DMS114 treated with DMSO at 0.1 percent for 48 hours (cell line): Measurements from ENCODE around the gene DOK7.

Experiments
- DNase-seq: peaks from one replicate; lab custom pipeline; 2025; ENCODE audit not compliant: unreplicated experiment; lab: John Stamatoyannopoulos, UW

Gene DOK7

DNA sequence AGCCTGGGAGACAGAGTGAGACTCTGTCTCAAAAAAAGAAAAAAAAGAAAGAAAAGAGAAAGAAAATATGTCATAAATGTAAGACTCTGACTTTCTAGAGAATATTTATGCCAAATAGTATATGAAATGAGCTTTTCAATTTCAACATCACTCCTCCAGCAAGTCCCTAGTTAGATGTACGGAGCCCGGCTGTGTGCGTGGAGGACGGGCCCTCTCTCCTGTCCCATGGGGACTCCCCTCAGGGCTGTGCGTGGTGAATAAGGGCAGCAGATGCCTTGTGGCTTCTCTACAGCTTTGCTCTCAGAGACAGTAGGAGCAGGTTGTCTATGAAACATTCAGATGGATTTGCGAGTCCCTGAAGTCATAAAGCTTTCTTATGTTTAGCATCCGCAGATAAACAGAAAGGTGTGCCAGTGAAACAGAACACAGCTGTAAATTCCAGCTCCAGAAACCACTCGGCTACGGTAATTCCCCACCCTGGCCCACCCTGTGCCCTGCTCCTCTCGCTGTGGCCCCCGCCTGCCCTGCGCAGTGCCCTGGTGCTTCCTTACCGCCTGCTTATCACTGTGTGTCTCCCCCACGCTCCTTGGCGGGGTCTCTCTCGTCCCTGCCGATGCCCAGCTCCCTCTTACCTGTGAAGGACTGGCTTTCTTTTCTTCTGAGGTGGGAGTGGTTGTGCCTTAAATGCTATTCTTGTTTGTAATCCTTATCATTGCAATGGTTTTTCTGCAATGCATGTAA, 35.2 kb upstream of the DOK7 start:
- DNase-seq: no peak

DNA sequence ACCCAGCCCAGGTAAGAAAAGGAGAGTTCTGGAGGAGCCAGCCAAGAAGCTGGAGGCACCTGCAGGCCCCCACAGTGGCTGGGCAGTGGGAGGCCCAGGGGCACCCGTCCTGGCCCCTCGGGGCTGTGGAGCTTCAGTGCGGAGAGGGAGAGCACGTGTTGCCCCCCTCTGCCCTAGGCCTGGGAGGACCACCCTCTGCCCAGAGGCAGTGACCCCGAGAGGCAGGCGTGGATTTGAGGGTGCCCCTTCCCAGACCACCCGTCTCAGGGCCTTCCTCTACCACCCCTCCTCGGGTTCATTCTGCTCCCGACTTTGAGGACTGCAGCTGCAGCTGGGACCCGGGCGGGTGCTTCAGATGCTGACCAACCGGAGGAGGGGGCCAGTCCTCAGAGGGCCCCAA, 33.5 kb upstream of the DOK7 start:
- DNase-seq: no peak

DNA sequence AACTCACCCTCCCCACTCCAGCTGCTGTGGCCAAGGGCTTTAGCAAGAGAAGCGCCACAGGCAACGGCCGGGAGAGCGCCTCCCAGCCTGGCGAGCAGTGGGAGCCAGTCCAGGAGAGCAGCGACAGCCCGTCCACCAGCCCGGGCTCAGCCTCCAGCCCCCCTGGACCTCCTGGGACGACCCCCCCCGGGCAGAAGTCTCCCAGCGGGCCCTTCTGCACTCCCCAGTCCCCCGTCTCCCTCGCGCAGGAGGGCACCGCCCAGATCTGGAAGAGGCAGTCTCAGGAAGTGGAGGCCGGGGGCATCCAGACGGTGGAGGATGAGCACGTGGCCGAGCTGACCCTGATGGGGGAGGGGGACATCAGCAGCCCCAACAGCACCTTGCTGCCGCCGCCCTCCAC, 32.6 kb upstream of the DOK7 start:
- DNase-seq: no peak

DNA sequence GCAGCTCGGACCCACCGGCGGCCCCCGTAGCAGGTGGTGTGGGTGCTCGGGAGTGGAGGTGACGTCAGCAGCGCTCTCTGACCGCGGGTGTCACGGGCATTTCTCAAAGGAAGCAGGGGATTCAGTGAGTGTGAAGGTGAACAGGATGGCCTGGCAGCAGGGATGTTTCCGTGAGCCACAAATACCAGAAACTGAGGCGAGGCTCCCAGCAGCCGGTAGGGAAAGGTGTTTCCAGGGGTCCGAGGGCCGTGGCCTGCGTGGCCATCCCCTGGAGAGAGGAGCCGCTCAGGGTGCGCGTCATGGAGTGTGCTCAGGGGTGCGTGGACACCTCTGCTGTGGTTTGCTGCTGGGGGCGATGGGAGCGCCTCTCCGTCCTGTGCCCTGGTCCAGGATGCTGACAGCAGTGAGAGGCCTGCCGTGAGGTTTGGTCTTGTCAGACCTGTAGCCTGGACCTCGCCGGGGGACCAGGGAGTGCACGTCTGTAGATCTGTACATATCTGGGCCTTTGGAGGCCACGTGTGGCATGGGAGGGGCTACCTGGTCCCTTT, 31.6 kb upstream of the DOK7 start:
- DNase-seq: no peak

DNA sequence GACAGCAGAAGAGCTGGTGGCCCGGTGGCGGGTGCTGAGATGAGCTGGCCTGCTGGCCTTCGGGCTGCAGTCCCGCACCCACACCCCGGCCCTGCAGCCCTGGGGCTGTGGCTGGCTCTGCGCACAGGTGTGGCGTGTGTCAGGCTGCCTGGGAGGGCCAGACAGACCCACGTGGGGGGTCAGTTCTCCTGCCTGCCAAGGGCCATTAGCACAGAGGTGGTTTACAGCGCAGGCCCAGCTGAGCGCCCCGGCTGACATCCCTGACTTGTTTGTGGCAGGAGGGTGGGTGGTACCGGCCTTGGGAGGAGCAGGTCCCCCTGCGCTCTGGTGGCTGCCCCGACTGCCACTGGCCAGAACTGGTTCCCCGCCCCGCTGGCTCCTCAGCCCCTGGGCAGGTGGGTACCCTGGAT, 30.7 kb upstream of the DOK7 start:
- DNase-seq: no peak

DNA sequence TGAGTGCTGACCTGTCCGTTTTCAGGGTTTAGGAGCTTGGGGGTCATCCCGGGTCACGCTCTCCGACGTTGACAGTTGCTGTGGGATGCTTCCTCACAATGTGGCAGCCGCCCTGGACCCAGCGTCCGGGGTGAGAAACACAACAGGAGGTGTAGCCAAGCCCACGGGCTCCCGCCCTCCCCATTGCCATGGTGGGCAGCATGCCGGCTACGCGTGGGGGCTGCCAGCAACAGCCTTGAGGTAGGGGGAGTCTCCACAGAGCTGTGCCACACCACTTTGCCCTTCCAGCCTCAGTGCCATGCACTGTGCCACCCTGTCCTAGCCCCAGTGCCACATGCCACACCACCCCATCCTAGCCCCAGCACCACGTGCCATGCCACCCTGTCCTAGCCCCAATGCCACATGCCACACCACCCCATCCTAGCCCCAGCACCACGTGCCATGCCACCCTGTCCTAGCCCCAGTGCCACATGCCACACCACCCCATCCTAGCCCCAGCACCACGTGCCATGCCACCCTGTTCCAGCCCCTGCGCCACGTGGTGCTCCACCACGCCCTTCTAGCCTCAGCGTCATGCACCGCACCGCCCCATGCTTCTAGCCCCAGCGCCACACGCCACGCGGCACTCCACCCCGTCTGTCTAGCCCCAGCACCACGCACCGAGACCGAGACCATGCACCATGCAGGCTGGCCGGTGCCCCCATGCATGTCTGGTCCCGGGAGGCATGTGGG, 29.8 kb upstream of the DOK7 start:
- DNase-seq: no peak

DNA sequence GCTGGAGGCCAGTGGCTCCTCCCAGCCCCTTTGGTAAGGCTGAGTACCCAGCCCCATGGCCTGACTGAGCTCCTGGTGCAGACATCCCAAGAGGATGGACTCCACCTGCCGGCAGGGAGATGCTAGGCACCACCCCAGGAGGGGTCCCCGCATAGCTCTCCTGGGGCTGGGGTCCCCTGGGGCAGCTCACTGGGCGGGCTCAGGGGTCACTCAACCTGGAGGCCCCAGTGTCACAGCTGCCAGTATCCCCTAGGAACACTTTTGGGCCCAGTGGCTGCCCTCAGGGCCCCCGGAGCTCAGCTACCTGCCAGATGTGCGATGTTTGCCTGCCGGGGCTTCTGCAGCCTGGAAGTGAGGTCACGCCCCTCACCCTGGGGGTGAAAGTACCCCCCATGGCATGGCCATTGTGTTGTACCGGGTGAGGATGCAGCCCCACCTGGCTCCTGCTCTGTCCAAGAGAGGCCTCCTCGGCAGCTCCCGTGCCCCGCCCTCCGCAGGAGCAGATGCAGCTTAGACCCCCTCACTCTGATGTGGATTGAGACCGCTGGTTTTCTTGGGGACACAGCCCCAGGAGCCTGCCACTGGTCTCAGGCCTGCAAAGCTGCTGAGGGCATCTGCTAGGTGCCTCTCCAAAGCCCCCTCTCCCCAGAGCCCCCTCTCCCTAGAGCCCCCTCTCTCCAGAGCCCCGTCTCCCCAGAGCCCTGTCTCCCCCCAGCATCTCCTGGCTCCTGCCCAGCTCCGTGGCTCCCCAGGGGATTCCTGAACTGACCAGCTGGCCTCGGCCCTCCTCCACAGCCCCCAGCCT, 28.0 kb upstream of the DOK7 start:
- no peak for DNase-seq

DNA sequence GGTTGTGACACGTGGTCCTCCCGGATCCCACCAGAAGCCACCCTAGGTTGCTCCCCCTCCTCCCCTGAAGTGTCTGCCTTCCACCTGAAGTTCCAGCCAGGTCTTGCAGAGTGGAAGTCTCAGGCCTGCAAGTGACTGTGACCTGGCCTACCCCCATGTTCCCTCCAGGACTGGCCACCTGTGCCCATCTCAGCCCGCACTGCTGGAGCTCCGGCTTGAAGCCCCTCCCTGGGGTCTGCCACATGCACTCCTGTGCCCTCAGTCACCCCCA, 27.5 kb upstream of the DOK7 start:
- no peak for DNase-seq

DNA sequence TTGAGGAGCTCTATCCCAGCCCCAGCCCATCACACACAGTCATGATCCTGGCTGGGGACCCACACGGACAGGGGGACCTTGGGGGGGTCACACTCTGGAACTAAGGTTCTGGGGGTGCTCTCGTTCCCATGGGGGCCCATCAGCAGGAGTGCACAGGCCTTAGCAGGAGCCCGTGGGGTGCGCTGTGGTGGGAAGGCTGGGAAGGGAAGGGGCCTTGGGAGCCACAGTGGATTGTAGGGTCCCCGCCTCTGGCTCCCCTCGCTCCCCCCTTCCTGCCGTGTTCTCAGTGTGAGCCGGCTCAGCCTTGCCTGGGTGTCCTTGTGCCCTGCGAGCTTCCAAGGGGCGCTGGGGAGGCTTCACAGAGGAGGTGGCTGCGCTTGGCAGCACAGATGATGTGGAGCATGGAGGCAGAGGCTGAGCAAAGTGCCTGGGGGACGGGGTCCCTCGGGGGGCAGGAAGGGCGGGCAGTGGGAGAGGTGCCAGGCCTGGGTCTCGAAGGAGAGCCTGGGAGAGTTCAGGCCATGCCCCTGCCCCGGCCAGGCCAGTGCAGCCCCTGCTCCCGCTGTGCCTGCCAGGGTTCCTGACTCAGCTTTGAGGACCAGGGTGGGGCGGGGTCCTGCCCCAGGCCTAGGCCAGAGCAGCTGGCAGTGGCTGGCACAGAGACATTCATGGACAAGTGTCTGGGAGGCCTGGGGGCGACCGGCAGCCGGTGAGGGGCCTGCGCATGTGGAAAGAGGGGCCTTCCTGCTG, 26.9 kb upstream of the DOK7 start:
- no peak for DNase-seq

DNA sequence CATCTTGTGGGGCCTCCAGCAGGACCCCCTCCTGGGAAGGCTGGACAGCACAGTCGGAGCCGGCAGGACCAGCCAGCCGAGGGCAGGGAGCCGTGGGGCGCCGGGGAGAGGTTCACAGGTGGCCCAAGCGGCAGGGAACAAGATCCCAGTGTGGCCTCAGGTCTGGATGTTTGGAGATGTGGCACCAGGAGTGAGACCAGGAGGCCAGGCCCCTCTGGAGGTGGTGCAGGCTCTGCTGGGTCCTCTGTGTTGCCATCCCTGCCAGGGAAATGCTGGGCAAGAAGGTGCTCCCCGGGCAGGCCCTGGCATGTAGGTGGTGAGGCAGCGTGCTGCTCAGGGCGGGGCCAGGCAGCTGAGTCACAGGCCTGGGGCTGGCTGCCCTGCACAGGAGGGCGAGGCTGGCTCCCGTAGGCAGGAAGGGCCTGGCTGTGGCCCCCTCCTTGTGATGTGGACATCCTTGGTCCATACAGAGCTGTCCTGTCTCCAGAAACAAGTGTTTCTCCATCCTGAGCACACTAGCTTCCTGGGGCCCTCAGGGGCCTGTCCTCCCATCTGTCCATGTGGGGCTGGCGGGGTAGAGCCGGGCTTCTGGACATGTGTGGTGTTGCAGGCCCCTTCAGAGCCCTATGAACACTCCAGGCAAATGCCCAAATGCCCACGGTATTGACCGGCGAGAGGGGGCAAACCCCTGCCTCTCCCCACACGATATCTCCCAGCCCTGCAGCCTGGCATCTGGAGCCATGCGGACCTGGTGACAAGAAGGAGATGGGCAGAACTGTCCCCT, 26.1 kb upstream of the DOK7 start:
- no peak for DNase-seq

DNA sequence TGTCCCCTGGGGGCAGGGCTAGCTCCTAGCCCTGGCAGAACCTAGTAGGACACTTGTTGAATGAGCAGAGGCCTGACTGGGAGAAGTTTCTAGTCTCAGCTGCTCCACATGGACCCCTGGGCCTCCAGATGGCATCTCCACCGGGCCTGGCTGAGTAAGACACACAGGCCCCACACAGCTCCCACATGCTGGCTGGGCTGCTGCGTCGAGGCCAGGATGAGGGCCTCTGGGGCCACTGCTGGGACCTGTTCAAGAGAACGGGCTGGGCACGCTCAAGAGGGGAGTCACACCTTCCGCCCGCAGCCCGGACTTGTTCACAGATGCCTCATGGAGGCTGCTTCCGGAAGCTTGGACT, 25.5 kb upstream of the DOK7 start:
- no peak for DNase-seq

DNA sequence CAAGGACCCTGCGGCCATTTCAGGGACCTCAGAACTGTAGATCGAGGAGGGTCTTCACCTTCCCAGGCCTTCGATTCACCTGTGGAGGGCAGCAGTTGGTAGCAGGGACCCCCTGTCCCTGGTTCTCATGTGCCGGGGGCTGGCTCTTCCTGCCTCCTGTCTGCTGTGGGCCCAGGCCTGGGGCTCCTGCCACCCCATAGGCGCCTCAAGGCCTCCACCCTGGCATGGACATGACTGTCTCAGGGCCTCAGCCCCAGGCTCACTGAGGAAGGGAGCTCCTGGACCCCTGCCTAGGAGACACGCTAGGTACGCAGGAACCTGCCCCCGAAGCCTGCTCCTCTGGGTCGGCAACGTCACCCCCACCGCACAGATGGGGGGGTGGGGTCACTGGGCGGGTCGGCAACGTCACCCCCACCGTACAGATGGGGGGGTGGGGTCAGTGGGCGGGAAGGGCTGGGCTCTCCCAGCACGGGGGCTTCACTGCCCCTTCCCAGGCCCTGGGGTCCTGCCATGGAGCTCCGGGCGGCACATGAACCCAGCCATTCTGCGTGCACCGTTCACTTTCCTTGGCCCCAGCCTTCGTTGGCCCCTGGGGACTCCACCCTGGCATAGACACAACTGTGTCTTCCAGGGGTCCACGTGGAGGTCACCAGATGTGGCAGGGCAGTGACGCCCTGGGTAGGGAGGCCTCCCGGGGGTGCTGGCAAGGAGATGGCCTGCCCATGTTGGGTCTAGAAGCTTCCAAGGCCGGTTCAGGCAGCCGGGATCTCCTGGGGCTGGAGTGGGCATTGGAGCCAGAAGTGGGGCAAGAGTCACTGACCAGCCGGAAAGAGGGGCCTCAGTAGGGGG, 24.9 kb upstream of the DOK7 start:
- no peak for DNase-seq

DNA sequence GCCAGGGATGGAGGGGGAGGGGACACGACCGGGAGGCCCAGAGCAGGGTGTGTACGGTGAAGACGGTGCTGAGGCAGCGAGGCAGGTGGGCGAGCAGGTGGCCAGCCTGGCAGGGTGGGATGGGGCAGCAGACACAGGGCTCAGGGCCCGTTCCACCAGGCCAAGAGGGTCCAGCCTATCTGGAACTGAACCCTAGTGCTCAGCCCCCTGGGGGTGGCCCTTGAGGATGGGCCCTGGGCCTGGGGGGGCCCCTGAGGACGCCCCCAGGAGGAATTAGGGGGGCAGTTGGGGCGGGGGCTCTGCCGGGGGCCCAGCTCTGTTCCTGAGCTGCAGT, 24.3 kb upstream of the DOK7 start:
- no peak for DNase-seq

DNA sequence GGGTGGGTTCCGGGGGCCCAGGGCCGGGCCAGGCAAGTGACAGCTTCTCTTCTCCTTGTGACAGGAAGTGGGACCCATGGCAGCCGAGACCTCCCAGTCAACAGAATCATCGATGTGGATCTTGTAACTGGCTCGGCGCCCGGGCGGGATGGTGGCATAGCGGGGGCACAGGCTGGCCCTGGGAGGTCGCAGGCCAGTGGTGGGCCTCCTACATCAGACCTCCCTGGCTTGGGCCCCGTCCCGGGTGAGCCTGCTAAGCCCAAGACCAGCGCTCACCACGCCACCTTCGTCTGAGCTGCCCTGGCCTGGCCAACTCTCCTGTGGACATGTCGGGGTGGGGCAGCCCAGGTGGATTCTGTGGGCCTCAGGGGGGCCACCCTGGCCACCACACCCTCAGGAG, 23.7 kb upstream of the DOK7 start:
- DNase-seq: no peak

DNA sequence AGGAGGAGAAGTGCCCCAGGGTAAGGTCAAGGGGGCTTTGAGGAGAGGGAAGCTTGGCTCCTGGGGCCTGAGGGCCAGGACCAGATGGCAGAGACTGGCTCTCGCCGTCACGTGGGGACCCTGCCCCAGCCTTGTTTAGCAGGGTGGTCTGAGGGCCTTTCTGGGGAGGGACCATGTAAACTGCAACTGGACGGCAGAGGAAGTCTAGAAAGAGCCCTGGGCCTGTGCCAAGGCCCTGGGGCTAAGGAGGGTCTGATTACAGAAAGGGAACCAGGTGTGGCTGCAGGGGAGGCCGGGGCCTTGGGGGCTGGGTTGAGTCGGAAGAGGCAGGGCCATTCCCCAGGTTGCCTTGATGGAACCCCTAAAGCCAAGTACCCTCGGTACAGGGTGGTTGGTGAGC, 23.1 kb upstream of the DOK7 start:
- DNase-seq: no peak

DNA sequence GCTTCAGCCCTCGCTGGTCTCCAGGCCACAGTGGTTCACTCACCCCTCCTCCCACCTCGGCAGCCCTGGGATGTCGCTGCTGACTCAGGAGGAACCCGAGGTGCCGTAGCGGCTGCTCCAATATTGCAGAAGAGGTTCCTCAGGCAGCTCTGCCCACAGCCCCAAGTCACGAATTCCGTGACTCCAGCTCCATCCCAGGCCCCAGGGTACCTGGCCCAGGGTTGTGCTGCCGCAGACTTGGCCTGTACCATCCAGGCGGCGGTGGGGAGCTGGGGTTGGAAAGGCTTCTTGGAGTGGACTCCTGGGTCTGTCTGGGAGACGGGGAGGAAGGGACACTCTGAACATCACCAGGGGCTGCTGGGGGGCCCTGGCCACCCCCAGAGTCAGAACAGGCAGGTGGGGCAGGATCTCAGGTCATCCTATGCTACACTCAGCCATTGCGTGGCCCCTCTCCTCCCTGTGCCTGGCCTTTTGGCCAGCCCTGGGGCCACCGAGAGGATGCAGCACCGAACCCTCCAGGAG, 22.1 kb upstream of the DOK7 start:
- DNase-seq: no peak

DNA sequence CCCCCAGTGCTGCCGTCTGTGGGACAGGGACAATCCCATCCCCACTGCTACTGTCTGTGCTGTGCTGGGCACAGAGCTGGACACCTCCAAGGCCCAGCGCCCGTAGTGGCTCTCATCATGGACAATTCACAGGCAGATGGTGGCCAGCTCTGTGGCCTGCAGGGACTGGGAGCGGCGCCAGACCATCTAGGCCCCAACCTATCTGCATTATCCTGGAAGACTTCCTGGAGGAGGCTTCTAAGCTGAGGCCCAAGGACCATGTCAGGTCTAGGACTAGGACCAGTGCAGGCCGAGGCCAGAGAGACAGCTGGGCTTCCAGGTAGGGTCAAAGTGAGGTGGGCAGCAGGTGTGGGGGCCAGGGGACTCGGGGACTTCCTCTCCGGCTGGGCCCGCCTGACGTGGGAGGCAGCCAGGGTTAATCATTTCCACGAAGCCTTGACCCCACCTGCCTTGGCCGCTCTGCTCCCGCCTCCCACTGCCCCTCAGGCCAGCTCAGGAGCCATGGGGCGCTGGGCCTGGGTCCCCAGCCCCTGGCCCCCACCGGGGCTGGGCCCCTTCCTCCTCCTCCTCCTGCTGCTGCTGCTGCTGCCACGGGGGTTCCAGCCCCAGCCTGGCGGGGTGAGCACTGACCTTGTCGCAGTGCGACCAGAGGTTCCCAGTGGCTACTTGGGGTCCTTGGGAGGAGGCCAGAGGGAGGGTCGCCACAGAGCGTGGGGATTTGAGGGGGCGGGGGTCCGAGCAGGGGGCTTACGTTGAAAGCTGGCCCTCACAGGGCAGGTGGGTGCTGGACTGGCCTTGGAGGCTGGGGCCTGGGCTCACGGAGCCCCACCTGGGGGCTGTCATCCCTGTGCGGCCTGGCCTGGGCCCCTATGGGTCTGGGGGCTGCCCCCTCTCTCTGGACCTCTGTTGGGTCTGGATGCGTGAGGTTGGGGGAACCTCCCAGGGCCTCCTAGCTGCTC, 21.3 kb upstream of the DOK7 start, which contains the start of gene HGFAC:
HGFAC (plus strand) TSS at position 468 of the 959 bp plus-strand sequence; CDS start at position 502, 34 bp downstream.
- no peak for DNase-seq

DNA sequence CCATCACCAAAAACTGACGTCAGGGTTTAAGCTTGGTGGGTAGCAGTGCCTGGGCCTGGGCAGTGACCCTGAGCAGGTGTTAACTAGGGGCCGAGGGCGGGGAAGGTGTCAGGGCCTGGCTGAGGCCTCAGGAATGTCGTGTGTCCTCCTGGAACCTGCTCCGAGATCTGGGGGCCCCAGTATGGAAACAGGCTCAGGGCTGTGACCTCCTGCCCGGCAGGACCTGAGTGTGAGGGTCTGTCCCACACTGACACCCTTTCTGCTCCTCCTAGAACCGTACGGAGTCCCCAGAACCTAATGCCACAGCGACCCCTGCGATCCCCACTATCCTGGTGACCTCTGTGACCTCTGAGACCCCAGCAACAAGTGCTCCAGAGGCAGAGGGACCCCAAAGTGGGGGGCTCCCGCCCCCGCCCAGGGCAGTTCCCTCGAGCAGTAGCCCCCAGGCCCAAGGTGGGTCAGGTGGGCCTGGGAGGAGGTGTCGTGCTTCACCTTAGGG, 20.6 kb upstream of the DOK7 start:
- DNase-seq: no peak
